ENCODE measurements around the gene MLLT10.

MLLT10 gene

GRCh38 chr10:21501731-21502347 is 32.2 kb upstream of the MLLT10 start:
- DNase-seq (ENCODE audit: low spot score), result no peak

- DNase-seq (ENCODE audit: low spot score), result no peak
Measured at GRCh38 chr10:21502348-21502740, 31.7 kb upstream of the MLLT10 start.

- DNase-seq (ENCODE audit: low spot score), result no peak
Measured at GRCh38 chr10:21503542-21503941, 30.5 kb upstream of the MLLT10 start.

- no peak for DNase-seq (ENCODE audit: low spot score)
Measured at GRCh38 chr10:21505711-21506278, 28.2 kb upstream of the MLLT10 start.

GRCh38 chr10:21506351-21506750 is 27.7 kb upstream of the MLLT10 start:
- DNase-seq (ENCODE audit: low spot score), result no peak

- DNase-seq (ENCODE audit: low spot score), result no peak
Measured at GRCh38 chr10:21507150-21507549, 26.9 kb upstream of the MLLT10 start.

GRCh38 chr10:21508706-21509331 is 25.2 kb upstream of the MLLT10 start:
- peak; percentile 44 for DNase-seq (ENCODE audit: low spot score)

GRCh38 chr10:21509341-21510240 is 24.4 kb upstream of the MLLT10 start:
- peak; percentile 60 for DNase-seq (ENCODE audit: low spot score)

GRCh38 chr10:21510241-21511094 is 23.6 kb upstream of the MLLT10 start:
- peak; percentile 56 for DNase-seq (ENCODE audit: low spot score)

GRCh38 chr10:21511095-21511570 is 22.9 kb upstream of the MLLT10 start:
- DNase-seq (ENCODE audit: low spot score), result no peak

- DNase-seq (ENCODE audit: low spot score), result no peak
Measured at GRCh38 chr10:21511946-21512572, 22.0 kb upstream of the MLLT10 start.

- no peak for DNase-seq (ENCODE audit: low spot score)
Measured at GRCh38 chr10:21512573-21513404, 21.2 kb upstream of the MLLT10 start.

GRCh38 chr10:21513405-21513788 is 20.6 kb upstream of the MLLT10 start:
- DNase-seq (ENCODE audit: low spot score), result no peak

- no peak for DNase-seq (ENCODE audit: low spot score)
Measured at GRCh38 chr10:21514129-21514817, 19.8 kb upstream of the MLLT10 start.

GRCh38 chr10:21514818-21515351 is 19.1 kb upstream of the MLLT10 start:
- no peak for DNase-seq (ENCODE audit: low spot score)

GRCh38 chr10:21515361-21516241 is 18.4 kb upstream of the MLLT10 start:
- no peak for DNase-seq (ENCODE audit: low spot score)

- peak; percentile 72 for DNase-seq (ENCODE audit: low spot score)
Measured at GRCh38 chr10:21516242-21517131, 17.5 kb upstream of the MLLT10 start.

Measured in cerebellar cortex (tissue), 1 donor.